MG63 (cell line): ENCODE data around the gene SHISA9. TPM values are rescaled to one million over a fixed set of nuclear protein-coding genes. Genes with fewer than 3 reads are reported as not detected.
A peak's percentile ranks its signal among the peaks of the same experiment; 100 is the strongest.

Experiments
- DNase-seq: peaks from one replicate; pipeline ENCODE4 v3.0.0-alpha.2; 2020
- H3K27me3 ChIP-seq: fragments of 250-450 bp; sonication (Bioruptor Pico); 2 replicates; pipeline ENCODE4 v1.5.1; 2020; ENCODE audit warnings: mild to moderate bottlenecking, moderate library complexity
- H3K36me3 ChIP-seq: fragments of 250-450 bp; sonication (Bioruptor Pico); 2 replicates; pipeline ENCODE4 v1.5.1; 2020; ENCODE audit warnings: mild to moderate bottlenecking, moderate library complexity
- H3K4me3 ChIP-seq: fragments of 250-450 bp; sonication (Bioruptor Pico); 2 replicates; pipeline ENCODE4 v1.5.1; 2020; ENCODE audit warnings: mild to moderate bottlenecking, moderate library complexity
- H3K9me3 ChIP-seq: fragments of 250-450 bp; sonication (Bioruptor Pico); 2 replicates; pipeline ENCODE4 v1.5.1; 2020; ENCODE audit warnings: mild to moderate bottlenecking, moderate library complexity
- total RNA-seq: library from RNA; depleted of rRNA; stranded (reverse); fragments of >200 nt; shearing (Covaris generic); gene quantifications from 2 replicates; pipeline ENCODE4 v1.2.3, GENCODE V29; 2014; ENCODE audit warnings: low replicate concordance

The SHISA9 gene
- total RNA-seq, 1 experiment from 2014 or later, result not detected

- Histone ChIP-seq H3K27me3 (no peaks in the 10 kb centered on the region), H3K9me3 (no peaks in the 10 kb centered on the region), H3K36me3 (no peaks in the 10 kb centered on the region), H3K4me3 (no peak overlapping the region)
- DNase-seq, result no peak
Observed at GRCh38 chr16:12972246-12972645, 70.8 kb downstream of the SHISA9 start.

GRCh38 chr16:12975766-12976165 is 74.4 kb downstream of the SHISA9 start:
- no peaks in the 10 kb centered on the region for H3K27me3 ChIP-seq
- H3K36me3 ChIP-seq, result no peaks in the 10 kb centered on the region
- DNase-seq, result no peak
- H3K9me3 ChIP-seq, result no peaks in the 10 kb centered on the region
- no peak overlapping the region for H3K4me3 ChIP-seq

- no peaks in the 10 kb centered on the region for H3K36me3 ChIP-seq
- H3K27me3 ChIP-seq, result no peaks in the 10 kb centered on the region
- no peaks in the 10 kb centered on the region for H3K9me3 ChIP-seq
- no peak for DNase-seq
- no peak overlapping the region for H3K4me3 ChIP-seq
Observed at GRCh38 chr16:12976496-12976895, 75.1 kb downstream of the SHISA9 start.

GRCh38 chr16:12976936-12977335 is 75.5 kb downstream of the SHISA9 start:
- DNase-seq, result peak; percentile 3
- no peaks in the 10 kb centered on the region for H3K27me3 ChIP-seq
- H3K4me3 ChIP-seq, result no peak overlapping the region
- H3K36me3 ChIP-seq, result no peaks in the 10 kb centered on the region
- H3K9me3 ChIP-seq, result no peaks in the 10 kb centered on the region

- DNase-seq, result no peak
- no peaks in the 10 kb centered on the region for H3K27me3 ChIP-seq
- no peak overlapping the region for H3K4me3 ChIP-seq
- no peaks in the 10 kb centered on the region for H3K36me3 ChIP-seq
- H3K9me3 ChIP-seq, result no peaks in the 10 kb centered on the region
Observed at GRCh38 chr16:12985516-12985915, 84.1 kb downstream of the SHISA9 start.

GRCh38 chr16:12988071-12988470 is 86.7 kb downstream of the SHISA9 start:
- no peaks in the 10 kb centered on the region for H3K9me3 ChIP-seq
- no peaks in the 10 kb centered on the region for H3K27me3 ChIP-seq
- H3K4me3 ChIP-seq, result no peak overlapping the region
- H3K36me3 ChIP-seq, result no peaks in the 10 kb centered on the region
- DNase-seq, result no peak

- H3K27me3 ChIP-seq, result no peaks in the 10 kb centered on the region
- DNase-seq, result no peak
- no peak overlapping the region for H3K4me3 ChIP-seq
- H3K36me3 ChIP-seq, result no peaks in the 10 kb centered on the region
- H3K9me3 ChIP-seq, result no peaks in the 10 kb centered on the region
Observed at GRCh38 chr16:12992066-12992465, 90.7 kb downstream of the SHISA9 start.

- Histone ChIP-seq H3K27me3 (no peaks in the 10 kb centered on the region), H3K36me3 (no peaks in the 10 kb centered on the region), H3K4me3 (no peak overlapping the region), H3K9me3 (no peaks in the 10 kb centered on the region)
- no peak for DNase-seq
Observed at GRCh38 chr16:12994402-12994801, 93.0 kb downstream of the SHISA9 start.

GRCh38 chr16:12995721-12996372 is 94.4 kb downstream of the SHISA9 start:
- Histone ChIP-seq H3K4me3 (no peak overlapping the region), H3K9me3 (no peaks in the 10 kb centered on the region), H3K36me3 (no peaks in the 10 kb centered on the region), H3K27me3 (no peaks in the 10 kb centered on the region)
- no peak for DNase-seq

GRCh38 chr16:12998361-12999085 is 97.1 kb downstream of the SHISA9 start:
- no peak for DNase-seq
- Histone ChIP-seq H3K27me3 (no peaks in the 10 kb centered on the region), H3K36me3 (no peaks in the 10 kb centered on the region), H3K9me3 (no peaks in the 10 kb centered on the region), H3K4me3 (no peak overlapping the region)

GRCh38 chr16:12999368-12999767 is 98.0 kb downstream of the SHISA9 start:
- no peaks in the 10 kb centered on the region for H3K27me3 ChIP-seq
- DNase-seq, result no peak
- no peaks in the 10 kb centered on the region for H3K36me3 ChIP-seq
- H3K9me3 ChIP-seq, result no peaks in the 10 kb centered on the region
- H3K4me3 ChIP-seq, result no peak overlapping the region

GRCh38 chr16:13005721-13006247 is 104.4 kb downstream of the SHISA9 start:
- no peaks in the 10 kb centered on the region for H3K9me3 ChIP-seq
- no peaks in the 10 kb centered on the region for H3K36me3 ChIP-seq
- no peak for DNase-seq
- H3K4me3 ChIP-seq, result no peak overlapping the region
- no peaks in the 10 kb centered on the region for H3K27me3 ChIP-seq

- no peak for DNase-seq
- Histone ChIP-seq H3K9me3 (no peaks in the 10 kb centered on the region), H3K36me3 (no peaks in the 10 kb centered on the region), H3K4me3 (no peak overlapping the region), H3K27me3 (no peaks in the 10 kb centered on the region)
Observed at GRCh38 chr16:13012601-13013000, 111.2 kb downstream of the SHISA9 start.

- H3K4me3 ChIP-seq, result no peak overlapping the region
- no peaks in the 10 kb centered on the region for H3K9me3 ChIP-seq
- DNase-seq, result no peak
- no peaks in the 10 kb centered on the region for H3K36me3 ChIP-seq
- no peaks in the 10 kb centered on the region for H3K27me3 ChIP-seq
Observed at GRCh38 chr16:13013043-13013442, 111.6 kb downstream of the SHISA9 start.

GRCh38 chr16:13014476-13014875 is 113.1 kb downstream of the SHISA9 start:
- Histone ChIP-seq H3K27me3 (no peaks in the 10 kb centered on the region), H3K4me3 (no peak overlapping the region), H3K36me3 (no peaks in the 10 kb centered on the region), H3K9me3 (no peaks in the 10 kb centered on the region)
- no peak for DNase-seq

- Histone ChIP-seq H3K36me3 (no peaks in the 10 kb centered on the region), H3K4me3 (no peak overlapping the region), H3K9me3 (no peaks in the 10 kb centered on the region), H3K27me3 (no peaks in the 10 kb centered on the region)
- no peak for DNase-seq
Observed at GRCh38 chr16:13018026-13018425, 116.6 kb downstream of the SHISA9 start.

GRCh38 chr16:13021996-13022395 is 120.6 kb downstream of the SHISA9 start:
- Histone ChIP-seq H3K9me3 (no peaks in the 10 kb centered on the region), H3K36me3 (no peaks in the 10 kb centered on the region), H3K4me3 (no peak overlapping the region), H3K27me3 (no peaks in the 10 kb centered on the region)
- DNase-seq, result peak; percentile 3

GRCh38 chr16:13029786-13030185 is 128.4 kb downstream of the SHISA9 start:
- no peak for DNase-seq
- H3K27me3 ChIP-seq, result no peaks in the 10 kb centered on the region
- H3K4me3 ChIP-seq, result no peak overlapping the region
- H3K36me3 ChIP-seq, result no peaks in the 10 kb centered on the region
- H3K9me3 ChIP-seq, result no peaks in the 10 kb centered on the region
